SK-N-SH (cell line): Measurements from ENCODE around the gene ATG16L2.

Experiments used
- CHD2 ChIP-seq: fragments of 150-350 bp; IDR thresholded peaks from 2 replicates; pipeline ENCODE4 v1.6.1; 2018; ENCODE audit warnings: low read length; ENCODE audit not compliant: partially characterized antibody
- EZH2phosphoT487 ChIP-seq: fragments of 200-600 bp; sonication (generic); IDR thresholded peaks from 2 replicates; pipeline ENCODE4 v1.6.1; 2017; ENCODE audit warnings: low read depth, mixed run types, mild to moderate bottlenecking, antibody characterized with exemption, moderate library complexity, borderline replicate concordance
- POLR2AphosphoS5 ChIP-seq: IDR thresholded peaks from 2 replicates; pipeline ENCODE4 v1.6.1; 2012; ENCODE audit warnings: low read depth, low read length
- SMC3 ChIP-seq: IDR thresholded peaks from 2 replicates; pipeline ENCODE4 v1.6.1; 2012; ENCODE audit warnings: low read depth, low read length, improper control_type of control experiment
- TEAD4 ChIP-seq: IDR thresholded peaks from 2 replicates; pipeline ENCODE4 v1.4.0; 2012; ENCODE audit warnings: mild to moderate bottlenecking, borderline replicate concordance; ENCODE audit not compliant: insufficient read depth
- TF ChIP-seq, protein P1 (sequence below): fragments of 200-600 bp; sonication (generic); IDR thresholded peaks from 2 replicates; pipeline ENCODE4 v1.6.1; 2017; ENCODE audit warnings: antibody characterized with exemption, mild to moderate bottlenecking, moderate library complexity

- TF ChIP-seq, protein P1, sequence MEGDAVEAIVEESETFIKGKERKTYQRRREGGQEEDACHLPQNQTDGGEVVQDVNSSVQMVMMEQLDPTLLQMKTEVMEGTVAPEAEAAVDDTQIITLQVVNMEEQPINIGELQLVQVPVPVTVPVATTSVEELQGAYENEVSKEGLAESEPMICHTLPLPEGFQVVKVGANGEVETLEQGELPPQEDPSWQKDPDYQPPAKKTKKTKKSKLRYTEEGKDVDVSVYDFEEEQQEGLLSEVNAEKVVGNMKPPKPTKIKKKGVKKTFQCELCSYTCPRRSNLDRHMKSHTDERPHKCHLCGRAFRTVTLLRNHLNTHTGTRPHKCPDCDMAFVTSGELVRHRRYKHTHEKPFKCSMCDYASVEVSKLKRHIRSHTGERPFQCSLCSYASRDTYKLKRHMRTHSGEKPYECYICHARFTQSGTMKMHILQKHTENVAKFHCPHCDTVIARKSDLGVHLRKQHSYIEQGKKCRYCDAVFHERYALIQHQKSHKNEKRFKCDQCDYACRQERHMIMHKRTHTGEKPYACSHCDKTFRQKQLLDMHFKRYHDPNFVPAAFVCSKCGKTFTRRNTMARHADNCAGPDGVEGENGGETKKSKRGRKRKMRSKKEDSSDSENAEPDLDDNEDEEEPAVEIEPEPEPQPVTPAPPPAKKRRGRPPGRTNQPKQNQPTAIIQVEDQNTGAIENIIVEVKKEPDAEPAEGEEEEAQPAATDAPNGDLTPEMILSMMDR: no peak
- TF ChIP-seq TEAD4 (no peak), POLR2AphosphoS5 (no peak), SMC3 (no peak), EZH2phosphoT487 (no peak), CHD2 (no peak)
Observed at GRCh38 chr11:72876147-72876546, 61.9 kb downstream of the ATG16L2 start.
